BLaER1 treated with 17β-estradiol and CSF1 and Interleukin-3, amounts not matched to agents 10 nM and 100 nM (cell line): ENCODE results near the gene NOS3.
A peak's percentile ranks its signal among the peaks of the same experiment; 100 is the strongest.

ENCODE experiments used
- H3K27ac ChIP-seq, 11 experiments: shearing (Covaris generic); formaldehyde crosslinking; 2 replicates each; pipeline ENCODE4 v1.8.1; 2022
- H3K27me3 ChIP-seq, 11 experiments: shearing (Covaris generic); formaldehyde crosslinking; 2 replicates each; pipeline ENCODE4 v1.8.1; 2022
- H3K36me3 ChIP-seq, 11 experiments: shearing (Covaris generic); formaldehyde crosslinking; 2 replicates each; pipeline ENCODE4 v1.8.1; 2022
- H3K4me1 ChIP-seq, 10 experiments: shearing (Covaris generic); formaldehyde crosslinking; 2 replicates each; pipeline ENCODE4 v1.8.1; 2022
- H3K4me2 ChIP-seq, 11 experiments: shearing (Covaris generic); formaldehyde crosslinking; 2 replicates each; pipeline ENCODE4 v1.8.1; 2022
- H3K4me3 ChIP-seq, 10 experiments: shearing (Covaris generic); formaldehyde crosslinking; 2 replicates each; pipeline ENCODE4 v1.8.1; 2022
- H3K9ac ChIP-seq, 11 experiments: shearing (Covaris generic); formaldehyde crosslinking; 2 replicates each; pipeline ENCODE4 v1.8.1; 2022
- H3K9me3 ChIP-seq, 11 experiments: shearing (Covaris generic); formaldehyde crosslinking; replicated peaks in 1 of 11; 2 replicates each; pipeline ENCODE4 v1.8.1; 2022
- H4K20me1 ChIP-seq, 11 experiments: shearing (Covaris generic); formaldehyde crosslinking; 2 replicates each; pipeline ENCODE4 v1.8.1; 2022
- Cebpa-rat ChIP-seq, 11 experiments: shearing (Covaris generic); IDR thresholded peaks; 2 replicates each; pipeline ENCODE4 v1.8.1; 2022

NOS3 gene

GRCh38 chr7:150986556-150986955 is 4.3 kb upstream of the NOS3 start:
- peaks cover 2 to 18% (median 6%) of the 10 kb centered on the region in 11 experiments; a peak in 17 of 22 replicates for H3K27me3 ChIP-seq
- H3K27ac ChIP-seq = no peak overlapping the region
- no peak overlapping the region for H3K4me3 ChIP-seq
- peaks cover 0 to 33% (median 5%) of the 10 kb centered on the region in 11 experiments; a peak in 6 of 22 replicates for H4K20me1 ChIP-seq
- H3K4me2 ChIP-seq = peak overlapping the region; percentile 23 to 93 (median 57)
- H3K9ac ChIP-seq = 0 out of 22 replicates have a peak overlapping the region, but pooled peaks of 2 of the 11 experiments have one; percentile 5 to 16
- H3K9me3 ChIP-seq = peaks cover 15 to 20% (median 17%) of the 10 kb centered on the region in 11 experiments
- no peak for TF ChIP-seq Cebpa-rat (IDR thresholded peaks at IDR 0.05)
- H3K4me1 ChIP-seq = peaks cover 40 to 49% (median 46%) of the 10 kb centered on the region in 10 experiments
- H3K36me3 ChIP-seq = peaks cover 0 to 11% (median 0%) of the 10 kb centered on the region in 11 experiments; a peak in 1 of 22 replicates

- H3K27me3 ChIP-seq = no peaks in the 10 kb centered on the region; a peak in 1 of 22 replicates
- H4K20me1 ChIP-seq = peaks cover 0 to 26% (median 0%) of the 10 kb centered on the region in 11 experiments; a peak in 4 of 22 replicates
- H3K9ac ChIP-seq = peak overlapping the region in 10 of 11 experiments; percentile 16 to 80 (median 72); a peak in 19 of 22 replicates
- peak overlapping the region in 9 of 10 experiments; percentile 8 to 58 (median 46); a peak in 14 of 20 replicates for H3K4me3 ChIP-seq
- H3K4me2 ChIP-seq = peak overlapping the region; percentile 80 to 97 (median 93)
- H3K36me3 ChIP-seq = peaks cover 0 to 11% (median 0%) of the 10 kb centered on the region in 11 experiments; a peak in 1 of 22 replicates
- H3K9me3 ChIP-seq = peaks cover 17 to 23% (median 20%) of the 10 kb centered on the region in 11 experiments
- H3K4me1 ChIP-seq = peaks cover 47 to 59% (median 53%) of the 10 kb centered on the region in 10 experiments
- no peak for TF ChIP-seq Cebpa-rat (IDR thresholded peaks at IDR 0.05)
- H3K27ac ChIP-seq = peak overlapping the region; percentile 32 to 91 (median 79); a peak in 21 of 22 replicates
Measured at GRCh38 chr7:150988230-150989226, 2.3 kb upstream of the NOS3 start.

GRCh38 chr7:150989456-150989855 is 1.4 kb upstream of the NOS3 start:
- Histone ChIP-seq H3K36me3 (peaks cover 0 to 11% (median 0%) of the 10 kb centered on the region in 11 experiments; a peak in 1 of 22 replicates), H3K27me3 (no peaks in the 10 kb centered on the region; a peak in 1 of 22 replicates), H3K9ac (peak overlapping the region in 9 of 11 experiments; percentile 63 to 80 (median 72); a peak in 18 of 22 replicates), H3K9me3 (peaks cover 17 to 23% (median 20%) of the 10 kb centered on the region in 11 experiments), H3K4me3 (peak overlapping the region in 5 of 10 experiments; percentile 8 to 58 (median 46); a peak in 5 of 20 replicates), H3K4me1 (peaks cover 56 to 69% (median 63%) of the 10 kb centered on the region in 10 experiments), H3K27ac (peak overlapping the region; percentile 32 to 91 (median 79); a peak in 21 of 22 replicates), H3K4me2 (peak overlapping the region; percentile 80 to 97 (median 93)), H4K20me1 (peaks cover 0 to 23% (median 0%) of the 10 kb centered on the region in 11 experiments; a peak in 4 of 22 replicates)
- TF ChIP-seq Cebpa-rat (IDR thresholded peaks at IDR 0.05) = no peak

GRCh38 chr7:150992051-150992640 is 1.3 kb downstream of the NOS3 start:
- Histone ChIP-seq H4K20me1 (peaks cover 0 to 7% (median 0%) of the 10 kb centered on the region in 11 experiments; a peak in 1 of 22 replicates), H3K4me3 (no peak overlapping the region), H3K27me3 (no peaks in the 10 kb centered on the region), H3K9ac (no peak overlapping the region), H3K27ac (no peak overlapping the region), H3K36me3 (peaks cover 0 to 11% (median 0%) of the 10 kb centered on the region in 11 experiments; a peak in 1 of 22 replicates), H3K4me1 (peaks cover 61 to 73% (median 64%) of the 10 kb centered on the region in 10 experiments), H3K4me2 (0 out of 22 replicates have a peak overlapping the region, but pooled peaks of 1 of the 11 experiments have one; percentile 9), H3K9me3 (peaks cover 17 to 23% (median 20%) of the 10 kb centered on the region in 11 experiments)
- TF ChIP-seq Cebpa-rat (IDR thresholded peaks at IDR 0.05) = no peak

- Histone ChIP-seq H3K9me3 (peaks cover 17 to 23% (median 20%) of the 10 kb centered on the region in 11 experiments), H3K27ac (peak overlapping the region in 2 of 11 experiments; percentile 82 to 83; a peak in 1 of 22 replicates), H3K36me3 (peaks cover 0 to 11% (median 0%) of the 10 kb centered on the region in 11 experiments; a peak in 1 of 22 replicates), H3K4me1 (peaks cover 61 to 73% (median 64%) of the 10 kb centered on the region in 10 experiments), H4K20me1 (0 out of 22 replicates have a peak, but pooled peaks cover 0 to 4% (median 0%) of the 10 kb centered on the region in 11 experiments), H3K4me2 (peak overlapping the region in 7 of 11 experiments; percentile 82 to 97 (median 89); a peak in 10 of 22 replicates), H3K4me3 (no peak overlapping the region), H3K27me3 (no peaks in the 10 kb centered on the region), H3K9ac (no peak overlapping the region)
- no peak for TF ChIP-seq Cebpa-rat (IDR thresholded peaks at IDR 0.05)
Measured at GRCh38 chr7:150992833-150993302, 2.1 kb downstream of the NOS3 start.

GRCh38 chr7:150993511-150993910 is 2.7 kb downstream of the NOS3 start:
- Histone ChIP-seq H3K36me3 (peaks cover 0 to 11% (median 0%) of the 10 kb centered on the region in 11 experiments; a peak in 2 of 22 replicates), H4K20me1 (no peaks in the 10 kb centered on the region), H3K4me3 (no peak overlapping the region), H3K9me3 (peaks cover 17 to 23% (median 20%) of the 10 kb centered on the region in 11 experiments), H3K4me2 (peak overlapping the region; percentile 82 to 97 (median 86)), H3K27ac (peak overlapping the region in 8 of 11 experiments; percentile 64 to 83 (median 80); a peak in 11 of 22 replicates), H3K27me3 (no peaks in the 10 kb centered on the region), H3K4me1 (peaks cover 60 to 73% (median 63%) of the 10 kb centered on the region in 10 experiments), H3K9ac (peak overlapping the region in 6 of 11 experiments; percentile 62 to 77 (median 71); a peak in 7 of 22 replicates)
- TF ChIP-seq Cebpa-rat (IDR thresholded peaks at IDR 0.05) = no peak

- Histone ChIP-seq H3K4me3 (peak overlapping the region in 8 of 10 experiments; percentile 19 to 62 (median 38); a peak in 12 of 20 replicates), H3K36me3 (peaks cover 0 to 11% (median 0%) of the 10 kb centered on the region in 11 experiments; a peak in 2 of 22 replicates), H4K20me1 (no peaks in the 10 kb centered on the region), H3K4me2 (peak overlapping the region; percentile 82 to 97 (median 86)), H3K27ac (peak overlapping the region; percentile 49 to 83 (median 78)), H3K4me1 (peaks cover 52 to 66% (median 55%) of the 10 kb centered on the region in 10 experiments), H3K9me3 (peaks cover 17 to 23% (median 20%) of the 10 kb centered on the region in 11 experiments), H3K27me3 (no peaks in the 10 kb centered on the region), H3K9ac (peak overlapping the region; percentile 42 to 77 (median 71); a peak in 21 of 22 replicates)
- no peak for TF ChIP-seq Cebpa-rat (IDR thresholded peaks at IDR 0.05)
Measured at GRCh38 chr7:150994141-150994837, 3.5 kb downstream of the NOS3 start.
